Measurements from ENCODE around the gene PUS1.

PUS1 gene

DNA sequence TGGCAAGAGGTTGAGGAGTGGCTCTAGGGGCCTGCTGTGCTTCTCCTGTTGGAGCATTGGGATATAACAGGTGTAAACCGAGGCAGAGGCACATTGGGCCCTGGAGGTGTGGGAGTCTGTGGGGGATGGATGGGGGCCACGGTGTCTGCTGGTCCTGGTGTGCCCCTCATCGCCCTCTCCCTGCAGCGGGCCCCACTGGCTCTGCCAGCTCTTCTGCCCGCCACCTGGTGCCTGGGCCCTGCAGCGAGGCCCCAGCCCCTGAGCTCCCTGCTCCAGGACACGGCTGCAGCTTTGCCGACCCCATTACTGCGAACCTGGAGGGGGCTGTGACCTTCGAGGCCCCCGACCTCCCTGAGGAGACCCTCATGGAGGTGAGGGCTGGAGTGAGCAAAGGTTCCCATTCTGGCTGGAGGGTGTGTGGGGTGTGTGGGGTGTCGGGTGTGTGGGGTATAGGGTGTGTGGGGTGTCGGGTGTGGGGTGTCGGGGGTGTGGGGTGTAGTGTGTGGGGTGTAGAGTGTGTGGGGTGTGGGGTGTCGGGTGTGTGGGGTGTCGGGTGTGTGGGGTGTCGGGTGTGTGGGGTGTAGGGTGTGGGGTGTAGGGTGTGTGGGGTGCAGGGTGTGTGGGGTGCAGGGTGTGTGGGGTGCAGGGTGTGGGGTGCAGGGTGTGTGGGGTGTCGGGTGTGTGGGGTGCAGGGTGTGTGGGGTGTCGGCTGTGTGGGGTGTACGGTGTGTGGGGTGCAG, 10.6 kb upstream of the PUS1 start:
- H3K9ac ChIP-seq (ENCODE audit: low read length), result no peak overlapping the region
- TF ChIP-seq, protein P1, sequence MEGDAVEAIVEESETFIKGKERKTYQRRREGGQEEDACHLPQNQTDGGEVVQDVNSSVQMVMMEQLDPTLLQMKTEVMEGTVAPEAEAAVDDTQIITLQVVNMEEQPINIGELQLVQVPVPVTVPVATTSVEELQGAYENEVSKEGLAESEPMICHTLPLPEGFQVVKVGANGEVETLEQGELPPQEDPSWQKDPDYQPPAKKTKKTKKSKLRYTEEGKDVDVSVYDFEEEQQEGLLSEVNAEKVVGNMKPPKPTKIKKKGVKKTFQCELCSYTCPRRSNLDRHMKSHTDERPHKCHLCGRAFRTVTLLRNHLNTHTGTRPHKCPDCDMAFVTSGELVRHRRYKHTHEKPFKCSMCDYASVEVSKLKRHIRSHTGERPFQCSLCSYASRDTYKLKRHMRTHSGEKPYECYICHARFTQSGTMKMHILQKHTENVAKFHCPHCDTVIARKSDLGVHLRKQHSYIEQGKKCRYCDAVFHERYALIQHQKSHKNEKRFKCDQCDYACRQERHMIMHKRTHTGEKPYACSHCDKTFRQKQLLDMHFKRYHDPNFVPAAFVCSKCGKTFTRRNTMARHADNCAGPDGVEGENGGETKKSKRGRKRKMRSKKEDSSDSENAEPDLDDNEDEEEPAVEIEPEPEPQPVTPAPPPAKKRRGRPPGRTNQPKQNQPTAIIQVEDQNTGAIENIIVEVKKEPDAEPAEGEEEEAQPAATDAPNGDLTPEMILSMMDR (IDR thresholded peaks at IDR 0.05; ENCODE audit: low read length), result no peak
- no peak for TF ChIP-seq EZH2 (IDR thresholded peaks at IDR 0.05; ENCODE audit: borderline replicate concordance, low read length)
- H3K9me3 ChIP-seq (ENCODE audit: low read length), result no peaks in the 10 kb centered on the region
- no peak overlapping the region for H3K27ac ChIP-seq (ENCODE audit: low read depth, low read length, poor library complexity, severe bottlenecking)
- H3K4me2 ChIP-seq (ENCODE audit: low read length), result no peak overlapping the region
- 0 out of 2 replicates have a peak, but pooled peaks cover 5% of the 10 kb centered on the region for H3K27me3 ChIP-seq (ENCODE audit: insufficient read depth, low read length)
- no peaks in the 10 kb centered on the region for H3K36me3 ChIP-seq (ENCODE audit: insufficient read depth, low read length)
- no peaks in the 10 kb centered on the region for H3K9me2 ChIP-seq (ENCODE audit: low read depth, low read length)
- H3K79me2 ChIP-seq (ENCODE audit: insufficient read depth, low read length), result no peaks in the 10 kb centered on the region
- peaks cover 7% of the 10 kb centered on the region for H3K4me1 ChIP-seq (ENCODE audit: insufficient read depth, low read length, severe bottlenecking)
- no peaks in the 10 kb centered on the region for H4K20me1 ChIP-seq (ENCODE audit: insufficient read depth, low read length)
- no peaks in the 10 kb centered on the region for H3F3A ChIP-seq (ENCODE audit: insufficient read depth, low read length)
- no peak overlapping the region for H3K4me3 ChIP-seq (ENCODE audit: low read depth, low read length, poor library complexity, severe bottlenecking)
- no peak overlapping the region for H2AFZ ChIP-seq (ENCODE audit: low read length)

DNA sequence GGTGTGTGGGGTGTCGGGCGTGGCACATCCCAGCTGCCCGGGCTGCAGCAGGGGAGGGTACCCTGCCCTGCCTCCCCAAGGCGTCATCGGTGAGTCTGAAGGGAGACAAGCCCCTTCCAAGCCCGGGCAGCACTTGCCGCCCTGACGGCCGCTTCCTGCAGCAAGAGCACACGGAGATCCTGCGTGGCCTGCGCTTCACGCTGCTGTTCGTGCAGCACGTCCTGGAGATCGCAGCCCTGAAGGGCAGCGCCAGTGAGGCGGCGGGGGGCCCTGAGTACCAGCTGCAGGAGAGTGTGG, 10.1 kb upstream of the PUS1 start:
- Histone ChIP-seq H3F3A (ENCODE audit: insufficient read depth, low read length) (no peaks in the 10 kb centered on the region), H3K36me3 (ENCODE audit: insufficient read depth, low read length) (no peaks in the 10 kb centered on the region), H3K27me3 (ENCODE audit: insufficient read depth, low read length) (0 out of 2 replicates have a peak, but pooled peaks cover 5% of the 10 kb centered on the region), H3K4me1 (ENCODE audit: insufficient read depth, low read length, severe bottlenecking) (peaks cover 12% of the 10 kb centered on the region), H3K4me2 (ENCODE audit: low read length) (no peak overlapping the region), H3K79me2 (ENCODE audit: insufficient read depth, low read length) (no peaks in the 10 kb centered on the region), H2AFZ (ENCODE audit: low read length) (no peak overlapping the region), H3K27ac (ENCODE audit: low read depth, low read length, poor library complexity, severe bottlenecking) (no peak overlapping the region), H4K20me1 (ENCODE audit: insufficient read depth, low read length) (no peaks in the 10 kb centered on the region), H3K9ac (ENCODE audit: low read length) (no peak overlapping the region), H3K4me3 (ENCODE audit: low read depth, low read length, poor library complexity, severe bottlenecking) (no peak overlapping the region), H3K9me2 (ENCODE audit: low read depth, low read length) (no peaks in the 10 kb centered on the region), H3K9me3 (ENCODE audit: low read length) (no peaks in the 10 kb centered on the region)
- no peak for TF ChIP-seq EZH2 (IDR thresholded peaks at IDR 0.05; ENCODE audit: borderline replicate concordance, low read length)
- TF ChIP-seq, protein P1 (IDR thresholded peaks at IDR 0.05; ENCODE audit: low read length), result no peak

DNA sequence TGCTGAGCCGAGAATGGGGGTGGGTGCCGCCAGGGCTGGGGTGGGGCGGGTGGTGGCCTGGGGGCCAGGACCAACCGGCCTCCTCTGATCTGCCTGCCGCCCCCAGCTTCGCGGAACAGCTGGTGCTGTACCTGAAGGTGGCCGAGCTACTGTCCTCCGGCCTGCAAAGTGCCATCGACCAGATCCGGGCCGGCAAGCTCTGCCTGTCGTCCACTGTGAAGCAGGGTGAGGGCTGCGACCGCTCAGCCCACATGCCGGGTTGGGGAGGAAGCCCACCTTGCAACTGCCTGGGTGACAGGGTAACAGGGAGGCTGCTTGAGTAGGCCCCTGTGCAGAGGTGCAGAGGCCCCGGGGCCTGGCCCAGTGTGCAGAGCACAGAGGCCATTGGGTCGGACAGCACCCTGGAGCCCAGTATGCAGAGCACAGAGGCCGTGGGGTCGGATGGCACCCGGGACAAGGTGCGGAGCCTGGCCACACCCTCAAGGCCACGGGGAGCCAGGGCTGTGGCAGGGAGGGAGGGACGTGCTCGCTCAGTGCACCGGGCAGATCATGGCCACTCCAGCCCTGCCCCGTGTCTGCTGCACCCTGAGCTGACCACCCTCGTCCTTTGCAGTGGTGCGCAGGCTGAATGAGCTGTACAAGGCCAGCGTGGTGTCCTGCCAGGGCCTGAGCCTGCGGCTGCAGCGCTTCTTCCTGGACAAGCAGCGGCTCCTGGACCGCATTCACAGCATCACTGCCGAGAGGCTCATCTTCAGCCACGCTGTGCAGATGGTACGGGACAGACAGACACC, 9.5 kb upstream of the PUS1 start:
- Histone ChIP-seq H2AFZ (ENCODE audit: low read length) (no peak overlapping the region), H3F3A (ENCODE audit: insufficient read depth, low read length) (no peaks in the 10 kb centered on the region), H3K4me2 (ENCODE audit: low read length) (no peak overlapping the region), H4K20me1 (ENCODE audit: insufficient read depth, low read length) (no peaks in the 10 kb centered on the region), H3K27me3 (ENCODE audit: insufficient read depth, low read length) (0 out of 2 replicates have a peak, but pooled peaks cover 5% of the 10 kb centered on the region), H3K79me2 (ENCODE audit: insufficient read depth, low read length) (no peaks in the 10 kb centered on the region), H3K9ac (ENCODE audit: low read length) (no peak overlapping the region), H3K9me2 (ENCODE audit: low read depth, low read length) (no peaks in the 10 kb centered on the region), H3K9me3 (ENCODE audit: low read length) (no peaks in the 10 kb centered on the region), H3K4me1 (ENCODE audit: insufficient read depth, low read length, severe bottlenecking) (peaks cover 13% of the 10 kb centered on the region), H3K27ac (ENCODE audit: low read depth, low read length, poor library complexity, severe bottlenecking) (no peak overlapping the region), H3K36me3 (ENCODE audit: insufficient read depth, low read length) (no peaks in the 10 kb centered on the region), H3K4me3 (ENCODE audit: low read depth, low read length, poor library complexity, severe bottlenecking) (no peak overlapping the region)
- no peak for TF ChIP-seq EZH2 (IDR thresholded peaks at IDR 0.05; ENCODE audit: borderline replicate concordance, low read length)
- TF ChIP-seq, protein P1 (IDR thresholded peaks at IDR 0.05; ENCODE audit: low read length), result no peak

All from OCI-LY1 (cell line).